Measurements from ENCODE around the gene XYLT1. TPM values are rescaled to one million over a fixed set of nuclear protein-coding genes. Genes with fewer than 3 reads are reported as not detected.

The XYLT1 gene
- total and polyA plus RNA-seq, 2 of the 4 experiments (the other 2 are of a cell fraction) = 9.0 to 12.7 TPM

GRCh38 chr16:17251496-17251895 is 219.3 kb downstream of the XYLT1 start:
- CTCF ChIA-PET = no interaction called here
- dilution Hi-C loops (cut with HindIII; ENCODE audit: low sequenced_read_pairs, unreplicated experiment) = no loop called here
- Histone ChIP-seq H3K27ac (ENCODE audit: insufficient read depth, low read length) (no peak overlapping the region), H3K36me3 (ENCODE audit: control insufficient read depth, insufficient read depth, low read length) (no peaks in the 10 kb centered on the region), H2AK5ac (ENCODE audit: low read depth, low read length) (no peak overlapping the region), H3K4ac (ENCODE audit: low read depth, low read length) (no peak overlapping the region), H3K9ac (ENCODE audit: low read depth, low read length) (no peak overlapping the region), H2BK20ac (ENCODE audit: low read depth, low read length) (no peak overlapping the region), H3K14ac (replicated peaks; ENCODE audit: low read depth, low read length) (no peak overlapping the region), H3K9me3 (ENCODE audit: control insufficient read depth, insufficient read depth, low read length) (no peaks in the 10 kb centered on the region), H3K27me3 (ENCODE audit: control insufficient read depth, insufficient read depth, low read length) (no peaks in the 10 kb centered on the region), H2BK5ac (ENCODE audit: low read depth, low read length, poor library complexity, severe bottlenecking) (no peak overlapping the region), H2BK120ac (ENCODE audit: low read depth, low read length) (no peak overlapping the region), H3K9me1 (ENCODE audit: insufficient read depth, low read length) (peaks cover 10% of the 10 kb centered on the region; the same call in 1 of the 2 replicates), H3K56ac (ENCODE audit: extremely low read depth, insufficient read depth, low read length) (no peak overlapping the region), H2AK9ac (replicated peaks; ENCODE audit: low read depth, low read length, poor library complexity) (no peak overlapping the region), H3K18ac (ENCODE audit: low read depth, low read length) (no peak overlapping the region), H4K8ac (ENCODE audit: low read depth in 2 of 2, low read length in 2 of 2) (no peak overlapping the region), H4K91ac (ENCODE audit: insufficient read depth, low read depth, low read length) (no peak overlapping the region), H3K4me2 (ENCODE audit: low read depth, low read length) (no peak overlapping the region), H3K4me3 (ENCODE audit: insufficient read depth, low read depth, low read length) (no peak overlapping the region), H3K79me1 (ENCODE audit: low read depth in 1 of 2, low read length in 2 of 2) (peaks cover 4 to 12% of the 10 kb centered on the region in 2 experiments; a peak in 3 of 4 replicates), H3K4me1 (ENCODE audit: control insufficient read depth, insufficient read depth, low read length) (no peaks in the 10 kb centered on the region), H2AFZ (replicated peaks; ENCODE audit: low read length, poor library complexity) (no peak overlapping the region), H4K20me1 (ENCODE audit: insufficient read depth, low read length) (peaks cover 4% of the 10 kb centered on the region; the same call in 1 of the 2 replicates), H2BK15ac (ENCODE audit: low read depth, low read length) (no peak overlapping the region), H4K5ac (ENCODE audit: low read depth, low read length) (no peak overlapping the region), H3K23ac (ENCODE audit: low read depth, low read length) (no peak overlapping the region)
- ATAC-seq (ENCODE audit: low read depth) (no peak), DNase-seq (no peak)
- no TSS peak for BruUV-seq (replicated peaks)
- intact Hi-C loops (cut with micrococcal nuclease) = no loop called here
- POLR2A ChIA-PET (ENCODE audit: unreplicated experiment) = no interaction called here
- TF ChIP-seq CTCF (conservative IDR thresholded peaks at IDR 0.05; ENCODE audit: low read depth, low read length) = no peak
- no peak for TF ChIP-seq RCOR1 (IDR thresholded peaks at IDR 0.05; ENCODE audit: insufficient replicate concordance, low read length)
- no peak for TF ChIP-seq FOS (IDR thresholded peaks at IDR 0.05; ENCODE audit: low read depth, low read length)
- no peak for TF ChIP-seq CHD1 (IDR thresholded peaks at IDR 0.05; ENCODE audit: low read depth, low read length)
- TF ChIP-seq, protein P1, sequence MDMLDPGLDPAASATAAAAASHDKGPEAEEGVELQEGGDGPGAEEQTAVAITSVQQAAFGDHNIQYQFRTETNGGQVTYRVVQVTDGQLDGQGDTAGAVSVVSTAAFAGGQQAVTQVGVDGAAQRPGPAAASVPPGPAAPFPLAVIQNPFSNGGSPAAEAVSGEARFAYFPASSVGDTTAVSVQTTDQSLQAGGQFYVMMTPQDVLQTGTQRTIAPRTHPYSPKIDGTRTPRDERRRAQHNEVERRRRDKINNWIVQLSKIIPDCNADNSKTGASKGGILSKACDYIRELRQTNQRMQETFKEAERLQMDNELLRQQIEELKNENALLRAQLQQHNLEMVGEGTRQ (IDR thresholded peaks at IDR 0.05; ENCODE audit: low read depth, low read length) = no peak
- TF ChIP-seq MAZ (IDR thresholded peaks at IDR 0.05; ENCODE audit: borderline replicate concordance, low read depth, low read length) = no peak
- TF ChIP-seq POLR2A (IDR thresholded peaks at IDR 0.05; ENCODE audit: low read depth, low read length) = no peak
- no peak for TF ChIP-seq RFX5 (IDR thresholded peaks at IDR 0.05; ENCODE audit: low read depth, low read length)
- TF ChIP-seq RAD21 (IDR thresholded peaks at IDR 0.05; ENCODE audit: low read length) = no peak
- no peak for TF ChIP-seq ELK1 (IDR thresholded peaks at IDR 0.05; ENCODE audit: borderline replicate concordance, low read depth, low read length)
- no CpG with 5 or more reads among the region's 6 CpGs for WGBS, 2 experiments (ENCODE audit: extremely low coverage in 2 of 2, insufficient read length in 1 of 2)
- in situ Hi-C loops (cut with MboI; ENCODE audit: low sequenced_read_pairs) = no loop called here
